ENCODE data around the gene PSMB3.

GRCh38 chr17:38743556-38744171, 8.9 kb upstream of the PSMB3 start:
- TF ChIP-seq CEBPB (IDR thresholded peaks at IDR 0.05; ENCODE audit: low read depth) (no peak), ZNF274 (IDR thresholded peaks at IDR 0.05; ENCODE audit: low read depth, low read length) (no peak), YY1 (IDR thresholded peaks at IDR 0.05; ENCODE audit: extremely low read depth, insufficient replicate concordance, low read depth, low read length) (no peak), ELF1 (IDR thresholded peaks at IDR 0.05; ENCODE audit: borderline replicate concordance, low read depth) (no peak), CTCF (IDR thresholded peaks at IDR 0.05 in 2 of 3, conservative IDR thresholded peaks at IDR 0.05 in 1 of 3; ENCODE audit: borderline replicate concordance in 1 of 3, insufficient read depth in 1 of 3, low read depth in 2 of 3, low read length in 2 of 3) (no peak), TCF7L2 (IDR thresholded peaks at IDR 0.05; ENCODE audit: borderline replicate concordance, extremely low read depth, insufficient read depth, insufficient read length) (no peak), POLR2A (IDR thresholded peaks at IDR 0.05; ENCODE audit: borderline replicate concordance, extremely low read depth, insufficient read depth, insufficient read length) (no peak), EZH2 (IDR thresholded peaks at IDR 0.05) (no peak)

Data from HCT116 (cell line).